H1 (cell line): ENCODE results near the gene MMAB. TPM values are rescaled to one million over a fixed set of nuclear protein-coding genes. Genes with fewer than 3 reads are reported as not detected.

Experiments used
- CTCF ChIA-PET: fragments of 300-600 bp; sonication (Branson Sonifier 250); formaldehyde crosslinking; loops from one replicate; lab custom pipeline; 2021; ENCODE audit not compliant: partially characterized antibody; lab: Charles Lee
- POLR2A ChIA-PET: fragments of 300-600 bp; sonication (Branson Sonifier 250); formaldehyde crosslinking; loops from one replicate; lab custom pipeline; 2021; ENCODE audit warnings: inconsistent platforms; ENCODE audit not compliant: partially characterized antibody; lab: Charles Lee
- DNase-seq, 2 experiments: peaks; one replicate each; pipeline versions ENCODE4 v3.0.0 to v3.0.0-alpha.2; 2010 to 2022; ENCODE audit warnings: low spot score in 2 of 2, low read depth in 1 of 2, mixed read lengths in 1 of 2
- FAIRE-seq: peaks from 2 replicates; lab custom pipeline; 2011; peaks lifted over from hg19 to GRCh38; lab: Jason Lieb, UNC
- H2AFZ ChIP-seq: 2 replicates; pipeline ENCODE4 v1.8.1; 2012; ENCODE audit warnings: low read length, inconsistent platforms
- H2AK5ac ChIP-seq: 2 replicates; pipeline ENCODE4 v1.6.1; 2013; ENCODE audit warnings: low read depth, low read length
- H2BK120ac ChIP-seq: replicated peaks from 2 replicates; pipeline ENCODE3; 2013; ENCODE audit warnings: low read depth, low read length, inconsistent platforms
- H2BK12ac ChIP-seq: 2 replicates; pipeline ENCODE4 v1.6.1; 2013; ENCODE audit warnings: low read depth, low read length
- H2BK15ac ChIP-seq: 2 replicates; pipeline ENCODE4 v1.6.1; 2013; ENCODE audit warnings: low read length
- H2BK20ac ChIP-seq: 2 replicates; pipeline ENCODE4 v1.6.1; 2013; ENCODE audit warnings: low read length
- H2BK5ac ChIP-seq: 2 replicates; pipeline ENCODE4 v1.6.1; 2013; ENCODE audit warnings: low read depth, low read length
- H3K14ac ChIP-seq: 2 replicates; pipeline ENCODE4 v1.6.1; 2013; ENCODE audit warnings: inconsistent platforms; ENCODE audit not compliant: insufficient read length
- H3K18ac ChIP-seq: 2 replicates; pipeline ENCODE4 v1.6.1; 2013; ENCODE audit warnings: low read length; ENCODE audit errors: extremely low read depth
- H3K23ac ChIP-seq: 2 replicates; pipeline ENCODE4 v1.6.1; 2013; ENCODE audit warnings: inconsistent platforms; ENCODE audit not compliant: insufficient read length
- H3K23me2 ChIP-seq: 2 replicates; pipeline ENCODE4 v1.6.1; 2013; ENCODE audit warnings: low read depth, low read length
- H3K27ac ChIP-seq: 2 replicates; pipeline ENCODE4 v1.6.1; 2011; ENCODE audit warnings: low read depth, low read length, inconsistent platforms
- H3K27me3 ChIP-seq, 4 experiments: replicated peaks in 1 of 4; 1 replicate in 1 of 4; 2 replicates in 3 of 4; pipeline versions ENCODE4 v1.6.1 to v1.8.1; 2011 to 2013; ENCODE audit warnings: low read length in 3 of 4, mild to moderate bottlenecking in 3 of 4, inconsistent platforms in 2 of 4, mixed read lengths in 2 of 4, moderate library complexity in 1 of 4; ENCODE audit not compliant: control insufficient read depth in 3 of 4, insufficient read depth in 3 of 4; ENCODE audit errors: extremely low read depth in 1 of 4
- H3K36me3 ChIP-seq, 4 experiments: 2 replicates each; pipeline versions ENCODE4 v1.6.1 to v1.8.1; 2011 to 2013; ENCODE audit warnings: mild to moderate bottlenecking in 4 of 4, low read length in 3 of 4, moderate library complexity in 2 of 4, control low read depth in 1 of 4, inconsistent platforms in 1 of 4; ENCODE audit not compliant: insufficient read depth in 4 of 4, control insufficient read depth in 2 of 4
- H3K4ac ChIP-seq: replicated peaks from 2 replicates; pipeline ENCODE3; 2013; ENCODE audit warnings: low read length, low read depth, mixed read lengths, inconsistent platforms; ENCODE audit not compliant: insufficient read length
- H3K4me1 ChIP-seq, 4 experiments: replicated peaks in 1 of 4; 1 replicate in 1 of 4; 2 replicates in 3 of 4; pipeline versions ENCODE4 v1.6.1 to v1.8.1; 2011 to 2013; ENCODE audit warnings: low read length in 3 of 4, inconsistent platforms in 2 of 4, mixed read lengths in 1 of 4; ENCODE audit not compliant: insufficient read depth in 4 of 4, control insufficient read depth in 3 of 4
- H3K4me2 ChIP-seq, 2 experiments: 2 replicates each; pipeline versions ENCODE4 v1.6.1 to v1.8.1; 2011 to 2013; ENCODE audit warnings: low read depth in 2 of 2, low read length in 2 of 2, control low read depth in 1 of 2, inconsistent platforms in 1 of 2, mild to moderate bottlenecking in 1 of 2; ENCODE audit not compliant: insufficient read depth in 1 of 2
- H3K4me3 ChIP-seq, 4 experiments: fragments of 200-600, 300-600 bp in 1 of 4; sonication (generic), shearing (Covaris generic), sonication (Bioruptor Twin) in 1 of 4; 2 replicates each; pipeline versions ENCODE4 v1.5.1 to v1.8.1; 2011 to 2016; ENCODE audit warnings: low read length in 4 of 4, low read depth in 3 of 4, control low read depth in 2 of 4, inconsistent platforms in 2 of 4, mild to moderate bottlenecking in 2 of 4, mixed read lengths in 1 of 4, moderate library complexity in 1 of 4; ENCODE audit not compliant: insufficient read depth in 2 of 4; ENCODE audit errors: extremely low read depth in 1 of 4
- H3K56ac ChIP-seq: replicated peaks from 2 replicates; pipeline ENCODE3; 2013; ENCODE audit warnings: low read depth, mild to moderate bottlenecking, mixed read lengths, low read length, inconsistent platforms; ENCODE audit not compliant: insufficient read length
- H3K79me1 ChIP-seq: 2 replicates; pipeline ENCODE4 v1.6.1; 2013; ENCODE audit warnings: low read depth, low read length, control low read depth
- H3K79me2 ChIP-seq, 2 experiments: 2 replicates each; pipeline versions ENCODE4 v1.6.1 to v1.8.1; 2012 to 2013; ENCODE audit warnings: low read length in 2 of 2, mild to moderate bottlenecking in 2 of 2, inconsistent platforms in 1 of 2; ENCODE audit not compliant: insufficient read depth in 2 of 2, control insufficient read depth in 1 of 2
- H3K9ac ChIP-seq, 4 experiments: replicated peaks in 1 of 4; 1 replicate in 1 of 4; 2 replicates in 3 of 4; pipeline versions ENCODE4 v1.6.1 to v1.8.1; 2011 to 2013; ENCODE audit warnings: low read depth in 3 of 4, low read length in 3 of 4, control low read depth in 2 of 4, mild to moderate bottlenecking in 2 of 4, moderate library complexity in 2 of 4, inconsistent platforms in 1 of 4; ENCODE audit errors: extremely low read depth in 1 of 4
- H3K9me3 ChIP-seq, 2 experiments: 2 replicates each; pipeline versions ENCODE4 v1.6.1 to v1.8.1; 2012 to 2013; ENCODE audit warnings: mild to moderate bottlenecking in 2 of 2, moderate library complexity in 2 of 2, control low read depth in 1 of 2, inconsistent platforms in 1 of 2, low read depth in 1 of 2, low read length in 1 of 2, mixed read lengths in 1 of 2; ENCODE audit not compliant: insufficient read depth in 2 of 2
- H4K20me1 ChIP-seq, 2 experiments: replicated peaks in 1 of 2; 2 replicates each; pipeline versions ENCODE3 to v1.8.1; 2011 to 2013; ENCODE audit warnings: inconsistent platforms in 2 of 2, low read length in 2 of 2, mild to moderate bottlenecking in 1 of 2; ENCODE audit not compliant: insufficient read depth in 2 of 2, control insufficient read depth in 1 of 2
- H4K5ac ChIP-seq: 2 replicates; pipeline ENCODE4 v1.6.1; 2013; ENCODE audit warnings: low read length, low read depth, mixed read lengths, inconsistent platforms; ENCODE audit not compliant: insufficient read length
- H4K8ac ChIP-seq: 2 replicates; pipeline ENCODE4 v1.8.0; 2013; ENCODE audit warnings: mild to moderate bottlenecking, moderate library complexity, low read length, inconsistent platforms; ENCODE audit not compliant: insufficient read depth; ENCODE audit errors: extremely low read depth
- H4K91ac ChIP-seq: replicated peaks from 2 replicates; pipeline ENCODE3; 2013; ENCODE audit warnings: low read length, mixed read lengths, inconsistent platforms; ENCODE audit not compliant: insufficient read length
- ATF3 ChIP-seq: IDR thresholded peaks from 2 replicates; pipeline ENCODE4 v1.6.1; 2011; ENCODE audit warnings: low read depth, mild to moderate bottlenecking, low read length; ENCODE audit not compliant: insufficient read depth
- CBX5 ChIP-seq: fragments of 300-800, 300-1000 bp; sonication (generic); IDR thresholded peaks from 2 replicates; pipeline ENCODE4 v1.7.1; 2016; ENCODE audit warnings: antibody characterized with exemption, low read length, low read depth
- CTCF ChIP-seq, 3 experiments: IDR thresholded peaks; 1 replicate in 2 of 3; 2 replicates in 1 of 3; pipeline versions ENCODE4 v1.5.1 to v1.6.1; 2011; ENCODE audit warnings: low read length in 3 of 3, mild to moderate bottlenecking in 3 of 3, inconsistent platforms in 2 of 3, low read depth in 1 of 3, moderate library complexity in 1 of 3; ENCODE audit not compliant: insufficient read depth in 1 of 3; ENCODE audit errors: control extremely low read depth in 1 of 3
- HDAC2 ChIP-seq, 2 experiments: fragments of 300-600 bp in 1 of 2; sonication (generic) in 1 of 2; IDR thresholded peaks; 2 replicates each; pipeline ENCODE4 v1.6.1; 2011 to 2012; ENCODE audit warnings: low read depth in 2 of 2, low read length in 2 of 2, mild to moderate bottlenecking in 2 of 2, moderate library complexity in 2 of 2, borderline replicate concordance in 1 of 2, inconsistent platforms in 1 of 2
- HDAC6 ChIP-seq: IDR thresholded peaks from one replicate; pipeline ENCODE4 v1.7.1; 2012; ENCODE audit warnings: low read depth, mild to moderate bottlenecking, inconsistent platforms, low read length, moderate library complexity
- KDM5A ChIP-seq: fragments of 200-600 bp; IDR thresholded peaks from 2 replicates; pipeline ENCODE4 v1.7.1; 2012; ENCODE audit warnings: mild to moderate bottlenecking, low read length, inconsistent platforms, mixed read lengths
- MAFK ChIP-seq: IDR thresholded peaks from 2 replicates; pipeline ENCODE4 v1.6.1; 2012; ENCODE audit warnings: low read depth, mild to moderate bottlenecking, improper control_type of control experiment, low read length
- NANOG ChIP-seq: IDR thresholded peaks from 2 replicates; pipeline ENCODE4 v1.6.1; 2011; ENCODE audit warnings: low read length, low read depth, mild to moderate bottlenecking, inconsistent platforms; ENCODE audit not compliant: insufficient read depth, poor library complexity, severe bottlenecking
- RBBP5 ChIP-seq: IDR thresholded peaks from 2 replicates; pipeline ENCODE4 v1.7.1; 2012; ENCODE audit warnings: low read depth, mild to moderate bottlenecking, inconsistent platforms, low read length, moderate library complexity, borderline replicate concordance
- SIX5 ChIP-seq: IDR thresholded peaks from 2 replicates; pipeline ENCODE4 v1.6.1; 2011; ENCODE audit warnings: mild to moderate bottlenecking, low read depth, low read length
- SP4 ChIP-seq: IDR thresholded peaks from 2 replicates; pipeline ENCODE4 v1.6.1; 2012; ENCODE audit warnings: low read length, inconsistent platforms
- WGBS, 2 experiments: shearing (Covaris generic) in 1 of 2; methylation state at CpG; one replicate each; pipeline versions ENCODE4 v1.1.6 to v1.1.7; 2013 to 2015; ENCODE audit warnings: low lambda C conversion rate in 2 of 2, mixed read lengths in 2 of 2, inconsistent platforms in 1 of 2, low coverage in 1 of 2, missing lambda C conversion rate in 1 of 2; ENCODE audit not compliant: insufficient replicate concordance in 2 of 2, insufficient coverage in 1 of 2, insufficient read length in 1 of 2; ENCODE audit errors: extremely low coverage in 1 of 2, missing lambda C conversion rate in 1 of 2; 5-methylcytosine and 5-hydroxymethylcytosine counted together
- polyA plus RNA-seq, 7 experiments: library from polyadenylated mRNA; depleted of rRNA in 3 of 7; stranded (reverse) in 5 of 7; unstranded in 2 of 7; fragments of >200 nt in 5 of 7; fragments of 200-250 nt in 2 of 7; gene quantifications; 1 replicate in 5 of 7; 2 replicates in 1 of 7; 4 replicates in 1 of 7; pipeline versions ENCODE4 v1.2.1 to v1.2.3, GENCODE V29; 2011 to 2013; ENCODE audit warnings: missing spikeins in 2 of 7, mixed read lengths in 2 of 7
- total RNA-seq: library from RNA; stranded (reverse); fragmentation: NEBNext Ultra II Directional; extraction: Animal tissue kit (Norgen Biotek cat#: 25700); gene quantifications from 2 replicates; pipeline ENCODE4 v1.2.1, GENCODE V29; 2021

MMAB gene
- total and polyA plus RNA-seq, 2 of the 8 experiments (the other 6 are each of a cell fraction or from before 2014, with no cell fraction given), result 12.9 to 18.5 TPM

DNA sequence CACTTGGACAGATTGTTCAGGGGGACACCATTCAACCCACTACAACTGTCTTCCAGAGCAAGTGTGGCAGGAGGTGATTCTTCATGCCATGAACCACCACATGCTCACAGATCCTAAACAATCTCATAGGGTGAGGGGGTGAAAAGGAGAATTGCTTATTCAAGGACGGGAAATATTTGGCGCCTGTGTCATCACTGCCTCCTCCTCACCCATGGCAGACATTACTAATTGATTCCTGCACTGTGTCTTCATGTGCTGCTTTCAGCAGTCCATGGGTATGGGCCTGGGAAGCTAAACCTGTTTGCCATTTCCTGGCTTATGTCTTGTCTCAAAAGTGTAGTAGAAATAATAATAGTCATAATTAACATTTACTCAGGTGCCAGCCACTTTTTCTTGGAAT is 31.3 kb downstream of the MMAB start:
- ChIA-PET CTCF (interaction anchor here (5.7 kb wide), 1 partner anchor 23 kb away, joined by 47 read pairs; no protein-coding TSS in a partner anchor), POLR2A (interaction anchor here (1.1 to 2.8 kb wide), 2 partner anchors 12 to 26 kb away, joined by 5 to 7 read pairs; no protein-coding TSS in a partner anchor)
- Histone ChIP-seq H3K4ac (no peak overlapping the region), H3K14ac (no peak overlapping the region), H2BK12ac (no peak overlapping the region), H3K18ac (no peak overlapping the region), H4K91ac (no peak overlapping the region), H3K23ac (no peak overlapping the region), H2AK5ac (no peak overlapping the region), H3K36me3 (no peaks in the 10 kb centered on the region; a peak in 1 of 8 replicates), H3K79me1 (no peaks in the 10 kb centered on the region), H3K56ac (no peak overlapping the region), H3K4me3 (no peak overlapping the region), H4K20me1 (no peaks in the 10 kb centered on the region), H2BK20ac (no peak overlapping the region), H3K9me3 (no peaks in the 10 kb centered on the region), H2AFZ (no peak overlapping the region), H4K8ac (no peak overlapping the region), H3K23me2 (no peaks in the 10 kb centered on the region), H3K79me2 (no peaks in the 10 kb centered on the region), H3K4me1 (no peaks in the 10 kb centered on the region), H3K27me3 (no peaks in the 10 kb centered on the region), H3K4me2 (no peak overlapping the region), H4K5ac (no peak overlapping the region), H2BK120ac (no peak overlapping the region), H2BK15ac (no peak overlapping the region), H3K9ac (no peak overlapping the region), H2BK5ac (no peak overlapping the region), H3K27ac (no peak overlapping the region)
- no peak for FAIRE-seq
- 82% methylated on average over 2 of the region's 2 CpGs; no CpG with 5 or more reads in 1 of the 2 experiments for WGBS, 2 experiments
- DNase-seq, result no peak
- TF ChIP-seq HDAC2 (IDR thresholded peaks at IDR 0.05; ENCODE audit: borderline replicate concordance in 1 of 2, low read depth in 2 of 2, low read length in 2 of 2) (no peak), CTCF (IDR thresholded peaks at IDR 0.05; ENCODE audit: control extremely low read depth in 1 of 3, insufficient read depth in 1 of 3, low read depth in 1 of 3, low read length in 3 of 3) (no peak), ATF3 (no peak), SIX5 (no peak), MAFK (no peak), KDM5A (no peak), NANOG (no peak), RBBP5 (no peak), SP4 (no peak), HDAC6 (no peak), CBX5 (no peak)
